ENCODE data around the gene ZBTB11. TPM values are rescaled to one million over a fixed set of nuclear protein-coding genes. Genes with fewer than 3 reads are reported as not detected.
"Not testable (repeated sequence)": the region's sequence is repeated elsewhere in the genome, so short reads cannot be mapped to it uniquely, and the experiment has no call there.

ZBTB11 gene
- total and polyA plus RNA-seq, 2 experiments from 2014 or later = 8.7 to 21.4 TPM

GRCh38 chr3:101709126-101709525, 32.2 kb upstream of the ZBTB11 start:
- Histone ChIP-seq H3K36me3 (ENCODE audit: low read depth) (no peaks in the 10 kb centered on the region), H4K20me1 (ENCODE audit: insufficient read depth) (no peaks in the 10 kb centered on the region), H3K9me2 (ENCODE audit: insufficient read depth) (no peaks in the 10 kb centered on the region), H2AFZ (no peak overlapping the region), H3K9ac (no peak overlapping the region), H3K4me3 (no peak overlapping the region), H3K27ac (no peak overlapping the region), H3K9me3 (ENCODE audit: low read depth) (no peaks in the 10 kb centered on the region), H3F3A (ENCODE audit: insufficient read depth) (no peaks in the 10 kb centered on the region), H3K79me2 (ENCODE audit: insufficient read depth) (no peaks in the 10 kb centered on the region), H3K27me3 (replicated peaks; ENCODE audit: insufficient read depth) (no peaks in the 10 kb centered on the region), H3K4me1 (ENCODE audit: insufficient read depth) (no peaks in the 10 kb centered on the region), H3K4me2 (ENCODE audit: unreplicated experiment) (no peak overlapping the region)
- TF ChIP-seq EZH2 (IDR thresholded peaks at IDR 0.05; ENCODE audit: insufficient read depth, poor library complexity, severe bottlenecking) = no peak
- TF ChIP-seq EZH2phosphoT487 (IDR thresholded peaks at IDR 0.05; ENCODE audit: insufficient read depth, low read depth) = no peak
- no peak for DNase-seq
- WGBS, 2 experiments (ENCODE audit: low coverage in 1 of 2, low lambda C conversion rate in 2 of 2, missing lambda C conversion rate in 2 of 2) = 67 to 76% methylated on average over 4 of the region's 4 CpGs
- in situ Hi-C loops (cut with MboI) = no loop called here

- H3K9me2 ChIP-seq (ENCODE audit: insufficient read depth); H3K4me2 ChIP-seq (ENCODE audit: unreplicated experiment); H3K4me3 ChIP-seq; H3K27me3 ChIP-seq (replicated peaks; ENCODE audit: insufficient read depth); H3K9me3 ChIP-seq (ENCODE audit: low read depth); H4K20me1 ChIP-seq (ENCODE audit: insufficient read depth); H3K4me1 ChIP-seq (ENCODE audit: insufficient read depth); H3K36me3 ChIP-seq (ENCODE audit: low read depth); H3K79me2 ChIP-seq (ENCODE audit: insufficient read depth); H3K9ac ChIP-seq; H3K27ac ChIP-seq; in situ Hi-C loops (cut with MboI); H3F3A ChIP-seq (ENCODE audit: insufficient read depth); H2AFZ ChIP-seq: not testable (repeated sequence)
- DNase-seq = peak; percentile 52
- 0 to 28% methylated on average over 1 to 2 of the region's 2 CpGs for WGBS, 2 experiments (ENCODE audit: low coverage in 1 of 2, low lambda C conversion rate in 2 of 2, missing lambda C conversion rate in 2 of 2)
These were observed 27.7 kb upstream of the ZBTB11 start for GRCh38 chr3:101704639-101705038.

GRCh38 chr3:101703169-101703568, 26.2 kb upstream of the ZBTB11 start:
- H3K4me1 ChIP-seq (ENCODE audit: insufficient read depth) = no peaks in the 10 kb centered on the region
- no peaks in the 10 kb centered on the region for H3K9me2 ChIP-seq (ENCODE audit: insufficient read depth)
- H3K27me3 ChIP-seq (replicated peaks; ENCODE audit: insufficient read depth) = no peaks in the 10 kb centered on the region
- WGBS, 2 experiments (ENCODE audit: low coverage in 1 of 2, low lambda C conversion rate in 2 of 2, missing lambda C conversion rate in 2 of 2) = 62 to 69% methylated on average over 2 of the region's 2 CpGs
- H3K27ac ChIP-seq = no peak overlapping the region
- in situ Hi-C loops (cut with MboI) = no loop called here
- no peaks in the 10 kb centered on the region for H3K79me2 ChIP-seq (ENCODE audit: insufficient read depth)
- no peak overlapping the region for H3K9ac ChIP-seq
- H4K20me1 ChIP-seq (ENCODE audit: insufficient read depth) = no peaks in the 10 kb centered on the region
- DNase-seq = no peak
- TF ChIP-seq EZH2 (IDR thresholded peaks at IDR 0.05; ENCODE audit: insufficient read depth, poor library complexity, severe bottlenecking) (no peak), EZH2phosphoT487 (IDR thresholded peaks at IDR 0.05; ENCODE audit: insufficient read depth, low read depth) (no peak)
- no peaks in the 10 kb centered on the region for H3K36me3 ChIP-seq (ENCODE audit: low read depth)
- H2AFZ ChIP-seq = no peak overlapping the region
- no peak overlapping the region for H3K4me3 ChIP-seq
- H3K9me3 ChIP-seq (ENCODE audit: low read depth) = no peaks in the 10 kb centered on the region
- H3K4me2 ChIP-seq (ENCODE audit: unreplicated experiment) = no peak overlapping the region
- no peaks in the 10 kb centered on the region for H3F3A ChIP-seq (ENCODE audit: insufficient read depth)

- H3K9me2 ChIP-seq (ENCODE audit: insufficient read depth) = no peaks in the 10 kb centered on the region
- H3K9ac ChIP-seq = no peak overlapping the region
- no peak for TF ChIP-seq EZH2 (IDR thresholded peaks at IDR 0.05; ENCODE audit: insufficient read depth, poor library complexity, severe bottlenecking)
- no peaks in the 10 kb centered on the region for H3F3A ChIP-seq (ENCODE audit: insufficient read depth)
- no peak overlapping the region for H3K4me2 ChIP-seq (ENCODE audit: unreplicated experiment)
- H3K4me3 ChIP-seq = no peak overlapping the region
- 72 to 84% methylated on average over 1 of the region's 1 CpG for WGBS, 2 experiments (ENCODE audit: low coverage in 1 of 2, low lambda C conversion rate in 2 of 2, missing lambda C conversion rate in 2 of 2)
- H3K36me3 ChIP-seq (ENCODE audit: low read depth) = no peaks in the 10 kb centered on the region
- in situ Hi-C loops (cut with MboI) = no loop called here
- H3K79me2 ChIP-seq (ENCODE audit: insufficient read depth) = no peaks in the 10 kb centered on the region
- H3K27me3 ChIP-seq (replicated peaks; ENCODE audit: insufficient read depth) = no peaks in the 10 kb centered on the region
- DNase-seq = no peak
- H3K27ac ChIP-seq = no peak overlapping the region
- no peaks in the 10 kb centered on the region for H3K9me3 ChIP-seq (ENCODE audit: low read depth)
- H2AFZ ChIP-seq = no peak overlapping the region
- H4K20me1 ChIP-seq (ENCODE audit: insufficient read depth) = no peaks in the 10 kb centered on the region
- H3K4me1 ChIP-seq (ENCODE audit: insufficient read depth) = no peaks in the 10 kb centered on the region
These were observed 25.8 kb upstream of the ZBTB11 start for GRCh38 chr3:101702726-101703125.
